HEK293 (cell line): Measurements from ENCODE around the gene CDON.

Source experiments
- TCF7L2 ChIP-seq: IDR thresholded peaks from 2 replicates; pipeline ENCODE4 v1.6.1; 2011; ENCODE audit warnings: low read depth, mild to moderate bottlenecking, inconsistent platforms, low read length, moderate library complexity, borderline replicate concordance
- ZNF48 ChIP-seq: fragments of 450-650 bp; formaldehyde crosslinking; IDR thresholded peaks from 2 replicates; pipeline ENCODE4 v1.5.1; 2016; ENCODE audit warnings: missing biosample characterization, missing genetic modification characterization

DNA sequence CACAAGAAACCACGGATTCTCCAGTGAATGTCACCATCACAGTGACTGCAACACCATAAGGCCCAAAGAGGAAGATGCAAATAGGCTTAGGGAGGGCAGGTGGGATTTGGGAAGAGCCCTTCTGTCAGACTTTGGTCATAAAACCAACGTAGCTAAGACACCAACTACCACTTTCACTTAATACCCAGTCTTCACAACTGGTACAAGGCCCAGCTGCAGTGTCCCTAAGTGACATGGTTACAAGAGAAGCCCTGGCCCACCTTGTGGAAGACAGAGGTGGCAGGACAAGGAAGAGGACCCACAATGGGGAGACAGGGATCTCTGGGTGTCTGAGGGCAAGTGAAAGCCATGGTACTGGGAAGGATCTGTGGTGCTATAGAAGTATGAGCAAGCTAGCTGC is 106.8 kb downstream of the CDON start:
- TF ChIP-seq TCF7L2 (no peak), ZNF48 (tag by site-specific recombination) (no peak)
